Umbilical cord (tissue), 2 donors: ENCODE measurements around the gene MS4A6E. TPM values are rescaled to one million over a fixed set of nuclear protein-coding genes. Genes with fewer than 3 reads are reported as not detected.
"Not testable (repeated sequence)": the region's sequence is repeated elsewhere in the genome, so short reads cannot be mapped to it uniquely, and the experiment has no call there.

ENCODE experiments used
- DNase-seq: peaks from one replicate; pipeline ENCODE4 v3.0.0-alpha.2; 2015; ENCODE audit warnings: low spot score
- total RNA-seq: library from RNA; depleted of rRNA; stranded (reverse); fragments of >200 nt; gene quantifications from one replicate; pipeline ENCODE4 v1.2.3, GENCODE V29; 2014; ENCODE audit warnings: low replicate concordance; ENCODE audit not compliant: insufficient read depth

The MS4A6E gene, protein sequence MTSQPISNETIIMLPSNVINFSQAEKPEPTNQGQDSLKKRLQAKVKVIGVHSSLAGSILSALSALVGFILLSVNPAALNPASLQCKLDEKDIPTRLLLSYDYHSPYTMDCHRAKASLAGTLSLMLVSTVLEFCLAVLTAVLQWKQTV
- total RNA-seq, result not detected

GRCh38 chr11:60326955-60327354 lies at the start of gene MS4A6E:
MS4A6E (plus strand) TSS chr11:60327255; CDS start chr11:60334896, 7,641 bp downstream.
- no peak for DNase-seq

GRCh38 chr11:60280412-60280811 lies 46.6 kb upstream of the MS4A6E start, which contains the start of gene MS4A4A:
MS4A4A (plus strand) TSS chr11:60280666; CDS start chr11:60280676, 10 bp downstream.
- DNase-seq, result peak; percentile 42

DNA sequence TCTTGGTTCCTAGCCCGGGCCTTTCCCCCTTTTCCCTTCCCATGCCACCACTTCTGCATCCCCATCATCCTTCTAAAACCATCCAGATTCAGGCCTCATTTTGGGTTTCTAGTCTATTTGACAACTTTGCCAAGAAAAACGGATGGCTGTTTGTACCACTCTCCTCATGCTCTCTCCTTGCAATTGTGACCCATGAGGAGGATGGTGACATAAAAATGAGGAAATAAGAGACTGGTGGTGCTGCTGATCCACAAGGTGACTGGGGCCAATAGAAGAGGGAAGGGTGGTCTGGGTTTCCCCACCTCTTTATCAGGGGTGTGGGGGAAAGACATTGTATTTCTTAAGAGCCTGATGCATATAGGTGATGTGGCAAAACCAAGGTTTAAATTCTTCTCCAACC lies 45.6 kb upstream of the MS4A6E start:
- no peak for DNase-seq

- no peak for DNase-seq
Measured at GRCh38 chr11:60282286-60282685, 44.8 kb upstream of the MS4A6E start.

- DNase-seq, result not testable (repeated sequence)
Measured at GRCh38 chr11:60285411-60286126, 41.5 kb upstream of the MS4A6E start.

- no peak for DNase-seq
Measured at GRCh38 chr11:60288531-60288930, 38.5 kb upstream of the MS4A6E start.

- no peak for DNase-seq
Measured at GRCh38 chr11:60292145-60292544, 34.9 kb upstream of the MS4A6E start.

DNA sequence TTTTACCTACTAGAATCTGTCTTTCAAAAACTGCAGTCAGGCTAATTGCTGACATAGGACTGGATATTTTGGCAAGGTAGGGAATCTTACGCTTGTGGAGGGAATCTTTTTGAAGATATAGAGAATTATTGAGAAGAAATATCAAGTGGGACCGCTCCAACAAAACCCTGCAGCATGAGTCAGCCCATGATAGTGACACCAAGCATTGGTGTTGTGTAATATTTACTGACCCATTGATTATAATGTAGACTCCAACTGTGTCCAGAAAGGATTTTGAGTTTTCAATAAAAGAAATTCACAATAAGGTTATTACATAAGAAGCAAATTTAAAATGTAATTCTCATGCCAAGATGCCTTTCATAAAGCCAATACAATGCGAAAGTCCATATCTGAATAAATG lies 25.9 kb upstream of the MS4A6E start:
- DNase-seq, result no peak

DNA sequence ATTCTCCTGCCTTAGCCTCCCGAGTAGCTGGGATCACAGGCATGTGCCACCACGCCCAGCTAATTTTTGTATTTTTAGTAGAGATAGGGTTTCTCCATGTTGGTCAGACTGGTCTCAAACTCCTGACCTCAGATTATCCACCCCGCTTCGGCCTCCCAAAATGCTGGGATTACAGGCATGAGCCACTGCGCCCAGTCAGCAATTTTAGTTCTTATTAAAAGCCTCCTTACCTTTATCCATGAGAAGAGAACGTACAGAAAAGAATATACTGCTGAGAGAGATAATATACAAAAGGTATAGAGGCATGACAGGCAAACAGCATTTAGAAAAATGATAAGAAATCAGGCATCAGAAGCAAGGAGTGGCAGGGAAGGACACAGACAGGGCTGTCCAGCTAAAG lies 25.2 kb upstream of the MS4A6E start:
- DNase-seq, result not testable (repeated sequence)

DNA sequence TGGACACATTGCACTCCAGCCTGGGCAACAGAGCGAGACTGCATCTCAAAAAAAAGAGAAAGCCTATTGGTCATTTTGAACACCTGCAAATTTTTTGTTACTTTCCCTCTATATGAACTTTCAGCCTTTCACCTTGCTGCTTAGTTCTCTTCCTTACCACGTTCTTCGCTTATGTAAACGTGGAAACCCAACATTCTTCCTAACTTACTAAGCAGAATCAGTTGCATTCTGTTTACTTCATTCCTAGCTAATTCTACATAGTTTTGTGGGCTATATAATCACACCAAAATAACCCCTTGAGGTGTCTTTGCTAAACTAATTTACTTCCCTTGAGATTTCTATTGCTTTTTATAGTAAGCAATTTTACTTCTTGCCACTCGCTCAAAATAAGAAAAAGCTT lies 23.4 kb upstream of the MS4A6E start:
- DNase-seq, result no peak

- no peak for DNase-seq
Measured at GRCh38 chr11:60305906-60306619, 21.0 kb upstream of the MS4A6E start.

DNA sequence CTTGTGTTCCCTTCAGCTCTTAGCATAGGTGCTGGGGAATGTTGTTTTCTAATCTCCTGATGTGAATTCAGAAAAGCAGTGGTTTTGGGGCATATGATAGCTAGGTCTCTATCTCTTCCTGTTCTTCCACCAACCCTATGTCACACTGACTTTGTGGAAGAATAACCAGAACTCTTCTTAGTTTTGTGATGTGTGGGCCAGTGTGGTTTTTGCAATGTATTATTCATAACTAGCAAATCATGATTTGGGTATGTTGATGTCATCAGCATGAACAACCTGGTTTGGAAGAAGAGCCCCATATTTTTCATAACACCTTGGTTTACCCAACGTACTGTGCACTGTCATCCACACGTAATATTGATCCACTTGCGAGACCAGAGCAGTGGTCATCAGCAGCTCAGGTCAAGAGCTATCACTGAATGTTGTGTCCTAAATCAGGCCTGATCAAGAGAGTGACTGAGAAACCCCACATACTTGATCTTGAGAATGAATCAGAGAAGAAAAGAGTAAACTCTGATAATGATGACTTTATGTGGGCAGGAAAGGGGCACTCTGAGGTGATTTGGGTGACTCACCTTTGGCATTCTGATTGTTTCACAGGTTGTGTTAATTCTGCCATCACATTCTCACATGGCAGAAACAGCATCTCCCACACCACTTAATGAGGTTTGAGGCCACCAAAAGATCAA lies 19.4 kb upstream of the MS4A6E start:
- no peak for DNase-seq

GRCh38 chr11:60310407-60310998 lies 16.6 kb upstream of the MS4A6E start:
- peak; percentile 36 for DNase-seq

DNA sequence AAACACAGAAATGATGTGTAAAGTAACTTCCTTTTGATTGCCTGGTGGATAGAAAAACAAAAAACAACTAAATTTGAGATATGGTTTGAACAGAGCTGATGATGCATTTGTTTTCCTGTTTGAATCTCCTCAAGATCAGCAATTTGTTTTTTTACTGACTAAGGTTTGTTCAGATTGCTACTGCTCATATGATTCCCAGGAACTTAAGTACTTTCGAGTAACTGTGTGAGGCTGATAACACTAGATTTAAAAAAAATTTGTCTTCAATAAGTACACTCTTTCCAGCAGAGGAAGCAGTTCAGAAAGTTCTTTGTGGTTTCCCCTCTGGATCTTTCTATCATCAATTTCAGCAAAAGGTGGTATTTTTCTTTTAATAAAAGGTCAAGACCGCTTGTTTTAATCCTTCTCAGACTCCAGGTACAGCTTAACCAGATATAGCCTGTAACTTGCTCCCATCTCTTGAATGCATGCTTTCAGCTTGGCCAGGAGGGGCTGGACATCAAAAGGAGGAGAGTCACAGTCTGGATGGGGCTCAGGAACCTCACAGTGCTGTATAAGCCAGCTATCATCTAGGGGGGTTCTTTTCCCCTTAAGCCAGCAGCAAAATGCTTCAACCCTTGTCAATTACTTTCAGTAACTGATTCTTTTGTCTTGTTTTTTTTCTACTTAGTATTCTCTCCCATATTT lies 12.3 kb upstream of the MS4A6E start:
- no peak for DNase-seq

- no peak for DNase-seq
Measured at GRCh38 chr11:60315871-60316270, 11.2 kb upstream of the MS4A6E start.

GRCh38 chr11:60316317-60316716 lies 10.7 kb upstream of the MS4A6E start:
- DNase-seq, result no peak

GRCh38 chr11:60318726-60319125 lies 8.3 kb upstream of the MS4A6E start:
- no peak for DNase-seq

DNA sequence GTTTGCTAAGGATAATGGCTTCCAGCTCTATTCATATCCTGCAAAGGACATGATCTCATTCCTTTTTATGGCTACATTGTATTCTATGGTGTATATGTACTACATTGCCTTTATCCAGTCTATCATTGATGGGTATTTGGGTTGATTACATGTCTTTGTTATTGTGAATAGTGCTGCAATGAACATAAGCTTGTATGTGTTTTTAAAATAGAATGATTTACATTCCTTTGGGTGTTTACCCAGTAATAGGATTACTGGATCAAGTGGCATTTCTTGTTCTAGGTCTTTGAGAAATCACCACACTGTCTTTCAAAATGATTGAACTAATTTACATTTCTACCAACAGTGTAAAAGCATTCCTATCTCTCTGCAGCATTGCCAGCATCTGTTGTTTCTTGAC lies 6.0 kb upstream of the MS4A6E start:
- no peak for DNase-seq

GRCh38 chr11:60328460-60328859 lies 1.4 kb downstream of the MS4A6E start:
- no peak for DNase-seq

GRCh38 chr11:60332846-60333245 lies 5.8 kb downstream of the MS4A6E start:
- no peak for DNase-seq

DNA sequence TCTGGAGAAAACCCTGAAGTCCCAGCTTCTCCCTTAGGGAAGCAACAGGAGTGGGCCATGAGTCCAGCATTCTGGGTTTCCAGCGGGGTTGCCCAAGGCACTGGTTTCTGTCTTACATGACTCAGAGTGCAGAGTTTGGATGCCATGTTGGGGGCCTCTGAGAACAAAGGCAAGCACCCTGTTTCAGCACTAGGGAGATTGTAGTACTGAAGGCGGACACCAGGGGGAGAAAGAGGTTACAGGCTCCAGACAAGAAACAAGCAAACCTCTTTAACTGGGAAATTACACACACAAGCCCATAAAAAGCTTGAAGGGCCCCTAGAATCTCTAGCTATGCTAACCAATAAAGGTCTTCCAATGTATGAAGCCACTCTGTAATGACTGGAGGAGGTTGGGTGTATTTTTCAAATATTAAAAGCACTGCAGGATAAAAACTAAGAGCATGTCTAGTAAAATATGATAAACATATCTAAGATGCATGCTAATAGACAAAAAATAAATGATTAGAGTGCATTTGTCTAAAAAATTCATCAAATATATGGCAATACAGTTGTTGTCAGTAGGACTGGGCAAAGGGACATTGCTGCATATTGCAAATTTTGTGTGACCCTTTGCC lies 7.1 kb downstream of the MS4A6E start:
- DNase-seq, result peak; percentile 37
